T-helper 17 cell (primary cell): ENCODE measurements around the gene TMPRSS9. TPM values are rescaled to one million over a fixed set of nuclear protein-coding genes. Genes with fewer than 3 reads are reported as not detected.
A peak's percentile ranks its signal among the peaks of the same experiment; 100 is the strongest.
"Not testable (repeated sequence)": the region's sequence is repeated elsewhere in the genome, so short reads cannot be mapped to it uniquely, and the experiment has no call there.

Experiments
- ATAC-seq: fragments of 150-1000 bp; cut with Tn5 transposase; 2 replicates; pipeline ENCODE4 v1.10.0; 2021; ENCODE audit warnings: mild to moderate bottlenecking, moderate library complexity
- DNase-seq, 3 donors: peaks; one replicate each; pipeline versions ENCODE4 v3.0.0 to v3.0.0-alpha.2; 2020 to 2021
- H3K9me3 ChIP-seq: one replicate; pipeline ENCODE4 v1.7.0; 2013; ENCODE audit warnings: low read length, mild to moderate bottlenecking; ENCODE audit not compliant: control insufficient read depth, poor library complexity, severe bottlenecking
- H3K27ac Mint-ChIP-seq: one replicate; pipeline ENCODE4 v1.8.0; 2022; ENCODE audit warnings: mild to moderate bottlenecking, moderate library complexity, mixed read lengths
- H3K27me3 Mint-ChIP-seq: one replicate; pipeline ENCODE4 v1.8.0; 2022; ENCODE audit warnings: mixed read lengths
- H3K36me3 Mint-ChIP-seq: one replicate; pipeline ENCODE4 v1.8.0; 2022; ENCODE audit warnings: low read depth, mixed read lengths
- H3K4me1 Mint-ChIP-seq: one replicate; pipeline ENCODE4 v1.8.0; 2022; ENCODE audit warnings: mild to moderate bottlenecking, mixed read lengths
- H3K4me3 Mint-ChIP-seq: one replicate; pipeline ENCODE4 v1.8.0; 2022; ENCODE audit warnings: mild to moderate bottlenecking, moderate library complexity, mixed read lengths
- total RNA-seq, 4 donors: library from RNA in 2 of 4; stranded (reverse) in 2 of 4; gene quantifications; one replicate each; pipeline ENCODE4 v1.2.3 and lab custom pipeline; 2022 to 2026

The TMPRSS9 gene
- total RNA-seq, 2 donors from 2014 or later: not detected

GRCh38 chr19:2389594-2389993, 29.5 kb downstream of the TMPRSS9 start:
- Mint-ChIP-seq H3K4me1 (peaks cover 2% of the 10 kb centered on the region), H3K4me3 (no peak overlapping the region), H3K27ac (peak overlapping the region; percentile 21), H3K27me3 (peaks cover 11% of the 10 kb centered on the region), H3K36me3 (peaks cover 2% of the 10 kb centered on the region)
- DNase-seq (no peak), ATAC-seq (no peak)
- no peaks in the 10 kb centered on the region for H3K9me3 ChIP-seq

GRCh38 chr19:2391118-2391725, 31.2 kb downstream of the TMPRSS9 start:
- no peaks in the 10 kb centered on the region for H3K9me3 ChIP-seq
- ATAC-seq: peak; percentile 81
- Mint-ChIP-seq H3K36me3 (peaks cover 2% of the 10 kb centered on the region), H3K27ac (no peak overlapping the region), H3K4me1 (peaks cover 2% of the 10 kb centered on the region), H3K4me3 (no peak overlapping the region), H3K27me3 (peaks cover 18% of the 10 kb centered on the region)
- no peak for DNase-seq

GRCh38 chr19:2392366-2392765, 32.3 kb downstream of the TMPRSS9 start:
- peaks cover 2% of the 10 kb centered on the region for H3K36me3 Mint-ChIP-seq
- no peak for ATAC-seq
- DNase-seq: no peak
- peaks cover 18% of the 10 kb centered on the region for H3K27me3 Mint-ChIP-seq
- no peak overlapping the region for H3K27ac Mint-ChIP-seq
- H3K9me3 ChIP-seq: no peaks in the 10 kb centered on the region
- H3K4me3 Mint-ChIP-seq: no peak overlapping the region
- H3K4me1 Mint-ChIP-seq: peaks cover 2% of the 10 kb centered on the region

GRCh38 chr19:2392899-2393298, 32.8 kb downstream of the TMPRSS9 start:
- H3K9me3 ChIP-seq, ATAC-seq, DNase-seq, H3K4me3 Mint-ChIP-seq, H3K36me3 Mint-ChIP-seq, H3K4me1 Mint-ChIP-seq, H3K27ac Mint-ChIP-seq: not testable (repeated sequence)
- H3K27me3 Mint-ChIP-seq: peaks cover 18% of the 10 kb centered on the region

- H3K27ac Mint-ChIP-seq: no peak overlapping the region
Measured at GRCh38 chr19:2394054-2394441, 34.0 kb downstream of the TMPRSS9 start.

GRCh38 chr19:2394442-2395292, 34.6 kb downstream of the TMPRSS9 start:
- Mint-ChIP-seq H3K27me3 (peaks cover 15% of the 10 kb centered on the region), H3K4me1 (peaks cover 2% of the 10 kb centered on the region), H3K4me3 (no peak overlapping the region), H3K27ac (no peak overlapping the region), H3K36me3 (peaks cover 2% of the 10 kb centered on the region)
- H3K9me3 ChIP-seq: no peaks in the 10 kb centered on the region
- ATAC-seq: peak; percentile 59
- no peak for DNase-seq

More at GRCh38 chr19:2394054-2394441, 34.0 kb downstream of the TMPRSS9 start:
- Mint-ChIP-seq H3K4me1 (peaks cover 2% of the 10 kb centered on the region), H3K27me3 (peaks cover 18% of the 10 kb centered on the region), H3K36me3 (peaks cover 2% of the 10 kb centered on the region), H3K4me3 (no peak overlapping the region)
- no peak for DNase-seq
- no peak for ATAC-seq
- H3K9me3 ChIP-seq: no peaks in the 10 kb centered on the region

GRCh38 chr19:2395293-2395829, 35.3 kb downstream of the TMPRSS9 start:
- H3K4me1 Mint-ChIP-seq, H3K36me3 Mint-ChIP-seq, DNase-seq, H3K4me3 Mint-ChIP-seq, ATAC-seq, H3K9me3 ChIP-seq, H3K27ac Mint-ChIP-seq: not testable (repeated sequence)
- H3K27me3 Mint-ChIP-seq: peaks cover 14% of the 10 kb centered on the region

- H3K27ac Mint-ChIP-seq, H3K4me1 Mint-ChIP-seq, DNase-seq, ATAC-seq, H3K4me3 Mint-ChIP-seq, H3K36me3 Mint-ChIP-seq, H3K27me3 Mint-ChIP-seq, H3K9me3 ChIP-seq: not testable (repeated sequence)
Measured at GRCh38 chr19:2397173-2397572, 37.1 kb downstream of the TMPRSS9 start.

- H3K9me3 ChIP-seq: no peaks in the 10 kb centered on the region
- no peaks in the 10 kb centered on the region for H3K4me1 Mint-ChIP-seq
- H3K4me3 Mint-ChIP-seq: no peak overlapping the region
- ATAC-seq (no peak), DNase-seq (no peak)
- no peaks in the 10 kb centered on the region for H3K36me3 Mint-ChIP-seq
- peaks cover 8% of the 10 kb centered on the region for H3K27me3 Mint-ChIP-seq
- no peak overlapping the region for H3K27ac Mint-ChIP-seq
Measured at GRCh38 chr19:2398735-2399305, 38.8 kb downstream of the TMPRSS9 start.

- ATAC-seq (no peak), DNase-seq (no peak)
- H3K36me3 Mint-ChIP-seq: no peaks in the 10 kb centered on the region
- peaks cover 8% of the 10 kb centered on the region for H3K27me3 Mint-ChIP-seq
- no peak overlapping the region for H3K27ac Mint-ChIP-seq
- no peaks in the 10 kb centered on the region for H3K9me3 ChIP-seq
- no peak overlapping the region for H3K4me3 Mint-ChIP-seq
- H3K4me1 Mint-ChIP-seq: no peaks in the 10 kb centered on the region
Measured at GRCh38 chr19:2399582-2399981, 39.5 kb downstream of the TMPRSS9 start.

GRCh38 chr19:2408247-2408646, 48.2 kb downstream of the TMPRSS9 start:
- peaks cover 2% of the 10 kb centered on the region for H3K36me3 Mint-ChIP-seq
- H3K27me3 Mint-ChIP-seq: peaks cover 18% of the 10 kb centered on the region
- H3K9me3 ChIP-seq: no peaks in the 10 kb centered on the region
- no peak overlapping the region for H3K4me3 Mint-ChIP-seq
- ATAC-seq (no peak), DNase-seq (no peak)
- peaks cover 3% of the 10 kb centered on the region for H3K4me1 Mint-ChIP-seq
- H3K27ac Mint-ChIP-seq: no peak overlapping the region

GRCh38 chr19:2409352-2409912, 49.4 kb downstream of the TMPRSS9 start:
- Mint-ChIP-seq H3K36me3 (peaks cover 2% of the 10 kb centered on the region), H3K27ac (no peak overlapping the region), H3K4me1 (peaks cover 3% of the 10 kb centered on the region), H3K27me3 (peaks cover 18% of the 10 kb centered on the region), H3K4me3 (no peak overlapping the region)
- no peak for ATAC-seq
- no peaks in the 10 kb centered on the region for H3K9me3 ChIP-seq
- no peak for DNase-seq

GRCh38 chr19:2410023-2410422, 50.0 kb downstream of the TMPRSS9 start:
- H3K27ac Mint-ChIP-seq: no peak overlapping the region

More at GRCh38 chr19:2410023-2410422, 50.0 kb downstream of the TMPRSS9 start:
- H3K4me3 Mint-ChIP-seq: no peak overlapping the region
- H3K36me3 Mint-ChIP-seq: peaks cover 2% of the 10 kb centered on the region
- peaks cover 3% of the 10 kb centered on the region for H3K4me1 Mint-ChIP-seq
- H3K27me3 Mint-ChIP-seq: peaks cover 18% of the 10 kb centered on the region
- ATAC-seq (no peak), DNase-seq (no peak)
- no peaks in the 10 kb centered on the region for H3K9me3 ChIP-seq
